IMR-90 (cell line): ENCODE data around the gene HDAC5.

Experiments
- BHLHE40 ChIP-seq: fragments of 150-350 bp; IDR thresholded peaks from 2 replicates; pipeline ENCODE4 v1.6.1; 2016; ENCODE audit warnings: mild to moderate bottlenecking, low read depth, low read length
- CHD1 ChIP-seq: IDR thresholded peaks from 2 replicates; pipeline ENCODE4 v1.6.1; 2012; ENCODE audit warnings: low read depth, low read length, improper control_type of control experiment
- CTCF ChIP-seq: conservative IDR thresholded peaks from 2 replicates; pipeline ENCODE4 v1.5.1; 2012; ENCODE audit warnings: mild to moderate bottlenecking, low read depth, low read length, improper control_type of control experiment
- ELK1 ChIP-seq: fragments of 150-350 bp; IDR thresholded peaks from 2 replicates; pipeline ENCODE4 v1.6.1; 2016; ENCODE audit warnings: low read depth, mild to moderate bottlenecking, low read length, moderate library complexity, borderline replicate concordance
- MAFK ChIP-seq: IDR thresholded peaks from 2 replicates; pipeline ENCODE4 v1.6.1; 2012; ENCODE audit warnings: low read depth, low read length, improper control_type of control experiment
- MAZ ChIP-seq: IDR thresholded peaks from 2 replicates; pipeline ENCODE4 v1.6.1; 2012; ENCODE audit warnings: low read depth, mild to moderate bottlenecking, low read length, improper control_type of control experiment, moderate library complexity, borderline replicate concordance
- MXI1 ChIP-seq: IDR thresholded peaks from 2 replicates; pipeline ENCODE4 v1.6.1; 2012; ENCODE audit warnings: low read depth, mild to moderate bottlenecking, low read length, moderate library complexity, borderline replicate concordance
- POLR2A ChIP-seq: IDR thresholded peaks from 2 replicates; pipeline ENCODE4 v1.6.1; 2012; ENCODE audit warnings: mild to moderate bottlenecking, low read depth, low read length
- RAD21 ChIP-seq: IDR thresholded peaks from 2 replicates; pipeline ENCODE4 v1.6.1; 2012; ENCODE audit warnings: low read length, improper control_type of control experiment
- RCOR1 ChIP-seq: IDR thresholded peaks from 2 replicates; pipeline ENCODE4 v1.6.1; 2012; ENCODE audit warnings: mild to moderate bottlenecking, low read length, improper control_type of control experiment; ENCODE audit not compliant: insufficient replicate concordance
- RFX5 ChIP-seq: IDR thresholded peaks from 2 replicates; pipeline ENCODE4 v1.8.0; 2012; ENCODE audit warnings: low read depth, mild to moderate bottlenecking, low read length, moderate library complexity
- SMC3 ChIP-seq: fragments of 150-350 bp; IDR thresholded peaks from 2 replicates; pipeline ENCODE4 v1.6.1; 2016; ENCODE audit warnings: low read depth, mild to moderate bottlenecking, antibody characterized with exemption, low read length, moderate library complexity
- USF2 ChIP-seq: fragments of 150-350 bp; IDR thresholded peaks from 2 replicates; pipeline ENCODE4 v1.6.1; 2017; ENCODE audit warnings: mild to moderate bottlenecking, antibody characterized with exemption, low read length, low read depth

GRCh38 chr17:44147812-44148211, 24.4 kb upstream of the HDAC5 start:
- no peak for TF ChIP-seq CTCF
- no peak for TF ChIP-seq RAD21
- TF ChIP-seq POLR2A: no peak
- TF ChIP-seq RCOR1: no peak
- TF ChIP-seq RFX5: no peak
- TF ChIP-seq BHLHE40: no peak
- TF ChIP-seq CHD1: no peak
- TF ChIP-seq MAFK: no peak
- no peak for TF ChIP-seq ELK1
- TF ChIP-seq SMC3: no peak
- no peak for TF ChIP-seq MAZ
- no peak for TF ChIP-seq MXI1
- no peak for TF ChIP-seq USF2
